ENCODE data around the gene THOC1. TPM values are rescaled to one million over a fixed set of nuclear protein-coding genes. Genes with fewer than 3 reads are reported as not detected.

The THOC1 gene
- total and polyA plus RNA-seq, 2 donors (not counting 3 experiments of a cell fraction or from before 2014, with no cell fraction given), result 12.0 to 50.5 TPM

- no peaks in the 10 kb centered on the region for H3K4me1 ChIP-seq (ENCODE audit: control insufficient read depth, extremely low read depth, insufficient read depth, low read length)
- H3K9me3 ChIP-seq (replicated peaks; ENCODE audit: control insufficient read depth, insufficient read depth, low read length), result no peaks in the 10 kb centered on the region
- peaks cover 10% of the 10 kb centered on the region for H3K79me2 ChIP-seq (ENCODE audit: control insufficient read depth, insufficient read depth, low read length)
- intact Hi-C loops (cut with micrococcal nuclease), result no loop called here
- H3K36me3 ChIP-seq (ENCODE audit: control insufficient read depth in 2 of 2, extremely low read depth in 1 of 2, insufficient read depth in 2 of 2, low read length in 2 of 2), result peaks cover 10 to 26% of the 10 kb centered on the region in 2 experiments
- H3K27ac ChIP-seq (ENCODE audit: insufficient read depth, low read depth, low read length), result no peak overlapping the region
- ChIA-PET CTCF (interaction anchor here (1.0 kb wide), 1 partner anchor 57 kb away, joined by 3 read pairs; no protein-coding TSS in a partner anchor), POLR2A (no interaction called here)
- H3K27me3 ChIP-seq (ENCODE audit: control insufficient read depth in 2 of 2, insufficient read depth in 2 of 2, low read length in 2 of 2), result no peaks in the 10 kb centered on the region
- FAIRE-seq (no peak), DNase-seq (ENCODE audit: low read depth, low spot score) (no peak)
- H4K20me1 ChIP-seq (replicated peaks; ENCODE audit: control insufficient read depth, extremely low read depth, insufficient read depth, low read length), result no peaks in the 10 kb centered on the region
- H3K4me3 ChIP-seq (replicated peaks in 1 of 3; ENCODE audit: insufficient read depth in 1 of 3, low read depth in 1 of 3, low read length in 3 of 3), result no peak overlapping the region
- dilution Hi-C loops (cut with MboI; ENCODE audit: extremely low pct_ligation_motif_present, low sequenced_read_pairs), result no loop called here
- BruUV-seq (replicated peaks), result no TSS peak
- H3K9ac ChIP-seq (replicated peaks; ENCODE audit: extremely low read depth, insufficient read depth, low read length), result no peak overlapping the region
- no peaks in the 10 kb centered on the region for H3K9me1 ChIP-seq (replicated peaks; ENCODE audit: control insufficient read depth, extremely low read depth, insufficient read depth, low read length)
- TF ChIP-seq EZH2 (IDR thresholded peaks at IDR 0.05; ENCODE audit: borderline replicate concordance, low read depth, low read length, severe bottlenecking), result no peak
- no peak for TF ChIP-seq JUN (IDR thresholded peaks at IDR 0.05; ENCODE audit: borderline replicate concordance, insufficient read depth, insufficient read length, low read depth)
- no peak for TF ChIP-seq POLR2A (IDR thresholded peaks at IDR 0.05; ENCODE audit: low read depth, low read length)
- no peak for TF ChIP-seq GATA2 (IDR thresholded peaks at IDR 0.05; ENCODE audit: insufficient read depth, insufficient read length, low read depth, low read length)
- TF ChIP-seq POLR2AphosphoS5 (IDR thresholded peaks at IDR 0.05; ENCODE audit: insufficient read depth, low read depth, low read length), result no peak
- no peak for TF ChIP-seq MYC (IDR thresholded peaks at IDR 0.05; ENCODE audit: low read depth, low read length)
- TF ChIP-seq CTCF (IDR thresholded peaks at IDR 0.05; ENCODE audit: extremely low read depth in 1 of 2, insufficient read depth in 1 of 2, low read depth in 1 of 2, low read length in 2 of 2), result no peak
- no peak for TF ChIP-seq FOS (IDR thresholded peaks at IDR 0.05; ENCODE audit: borderline replicate concordance, insufficient read depth, low read length)
- TF ChIP-seq, protein P1, sequence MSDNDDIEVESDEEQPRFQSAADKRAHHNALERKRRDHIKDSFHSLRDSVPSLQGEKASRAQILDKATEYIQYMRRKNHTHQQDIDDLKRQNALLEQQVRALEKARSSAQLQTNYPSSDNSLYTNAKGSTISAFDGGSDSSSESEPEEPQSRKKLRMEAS (IDR thresholded peaks at IDR 0.05; ENCODE audit: insufficient read depth, insufficient read length), result no peak
- no peak overlapping the region for H2AFZ ChIP-seq (ENCODE audit: low read depth, low read length)
- H3K4me2 ChIP-seq (ENCODE audit: insufficient read depth, low read length), result no peak overlapping the region
Observed at GRCh38 chr18:261398-262073, 6.3 kb downstream of the THOC1 start.
